DMS 273 treated with DMSO at 0.1 percent for 48 hours (cell line): ENCODE results near the gene NCDN.
"Not testable (repeated sequence)": the region's sequence is repeated elsewhere in the genome, so short reads cannot be mapped to it uniquely, and the experiment has no call there.

Source experiments
- DNase-seq: peaks from one replicate; lab custom pipeline; 2025; lab: John Stamatoyannopoulos, UW

NCDN gene

DNA sequence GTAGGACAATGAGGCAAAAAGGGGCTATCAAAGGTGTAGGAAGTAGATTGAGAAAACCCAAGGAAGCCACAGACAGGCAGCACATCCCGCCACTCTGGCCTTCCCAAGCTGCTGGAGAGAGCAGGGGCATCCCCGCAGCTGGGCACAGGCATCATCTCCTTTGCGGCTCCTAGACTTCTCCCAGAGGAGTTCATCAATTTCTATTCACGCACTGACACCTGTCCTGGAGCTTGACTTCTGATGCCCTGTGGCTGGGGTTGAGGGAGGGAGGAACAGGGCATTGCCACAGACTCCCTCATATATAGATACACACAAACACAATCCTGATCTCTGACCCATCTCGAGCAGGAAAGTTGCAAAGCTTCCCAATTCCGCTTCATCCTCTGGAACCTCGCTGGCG lies 13.7 kb downstream of the NCDN start:
- no peak for DNase-seq

GRCh38 chr1:35572296-35572695 lies 14.7 kb downstream of the NCDN start:
- no peak for DNase-seq

DNA sequence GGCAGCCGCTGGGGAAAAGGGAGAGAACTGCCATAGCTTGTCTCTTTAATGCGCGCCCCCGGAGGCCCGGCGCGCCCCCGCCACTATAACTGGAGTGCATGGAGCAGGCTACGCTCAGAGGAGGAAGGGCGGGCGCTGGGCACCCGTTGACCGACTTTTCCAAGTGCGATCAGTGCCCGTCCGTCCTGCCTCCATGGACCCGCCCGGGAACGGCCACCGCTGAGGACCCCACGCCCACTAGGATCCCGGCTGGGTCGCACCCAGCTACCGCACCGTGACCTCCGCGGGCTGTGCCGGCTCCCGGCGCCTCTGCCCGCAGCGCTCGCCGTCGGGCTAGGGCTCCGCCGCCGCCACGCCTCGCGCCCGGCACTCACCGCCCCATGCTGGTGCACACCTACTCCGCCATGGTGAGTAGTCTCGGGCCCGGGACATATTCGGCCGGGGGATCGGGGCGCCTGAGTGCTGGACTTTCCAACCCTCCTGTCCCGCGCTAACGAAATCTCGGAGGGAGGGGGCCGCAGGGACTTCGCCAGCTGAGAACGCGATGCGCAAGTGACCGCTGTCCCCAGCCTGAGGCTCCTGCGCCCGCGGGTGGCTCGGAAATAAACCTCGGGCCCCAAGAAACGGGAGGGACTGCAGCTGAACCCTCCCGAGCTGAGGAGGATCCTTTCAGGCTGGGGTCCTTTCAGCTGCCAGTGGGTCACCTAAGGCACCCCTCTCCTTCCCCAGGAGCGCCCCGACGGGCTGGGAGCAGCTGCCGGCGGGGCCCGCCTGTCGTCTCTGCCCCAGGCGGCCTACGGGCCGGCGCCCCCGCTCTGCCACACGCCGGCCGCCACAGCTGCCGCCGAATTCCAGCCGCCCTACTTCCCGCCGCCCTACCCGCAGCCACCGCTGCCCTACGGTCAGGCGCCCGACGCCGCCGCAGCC lies 15.9 kb downstream of the NCDN start, which contains the start of gene TFAP2E:
TFAP2E (plus strand) TSS at position 117 of the 927 bp plus-strand sequence; CDS start at position 381, 264 bp downstream.
- no peak for DNase-seq

DNA sequence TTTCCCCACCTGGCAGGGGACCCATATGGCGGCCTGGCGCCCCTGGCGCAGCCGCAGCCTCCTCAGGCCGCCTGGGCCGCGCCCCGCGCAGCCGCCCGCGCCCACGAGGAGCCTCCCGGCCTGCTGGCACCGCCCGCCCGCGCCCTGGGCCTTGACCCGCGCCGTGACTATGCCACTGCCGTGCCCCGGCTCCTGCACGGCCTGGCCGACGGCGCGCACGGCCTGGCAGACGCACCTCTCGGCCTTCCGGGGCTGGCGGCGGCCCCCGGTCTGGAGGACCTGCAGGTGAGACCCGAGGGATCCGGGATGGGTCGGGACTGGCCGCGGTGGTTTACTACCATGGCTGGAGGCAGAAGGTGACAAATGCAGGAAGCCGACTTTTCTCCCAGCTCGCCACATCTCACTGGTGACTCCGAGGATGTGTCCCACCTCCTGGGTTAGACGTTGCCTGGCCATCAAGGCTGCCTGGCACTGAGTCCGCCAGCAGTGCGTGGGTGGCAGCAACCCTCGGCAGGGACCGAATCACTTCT lies 16.6 kb downstream of the NCDN start:
- DNase-seq: no peak

- no peak for DNase-seq
These were observed 17.2 kb downstream of the NCDN start for GRCh38 chr1:35574655-35575415.

- DNase-seq: no peak
These were observed 17.9 kb downstream of the NCDN start for GRCh38 chr1:35575416-35575958.

DNA sequence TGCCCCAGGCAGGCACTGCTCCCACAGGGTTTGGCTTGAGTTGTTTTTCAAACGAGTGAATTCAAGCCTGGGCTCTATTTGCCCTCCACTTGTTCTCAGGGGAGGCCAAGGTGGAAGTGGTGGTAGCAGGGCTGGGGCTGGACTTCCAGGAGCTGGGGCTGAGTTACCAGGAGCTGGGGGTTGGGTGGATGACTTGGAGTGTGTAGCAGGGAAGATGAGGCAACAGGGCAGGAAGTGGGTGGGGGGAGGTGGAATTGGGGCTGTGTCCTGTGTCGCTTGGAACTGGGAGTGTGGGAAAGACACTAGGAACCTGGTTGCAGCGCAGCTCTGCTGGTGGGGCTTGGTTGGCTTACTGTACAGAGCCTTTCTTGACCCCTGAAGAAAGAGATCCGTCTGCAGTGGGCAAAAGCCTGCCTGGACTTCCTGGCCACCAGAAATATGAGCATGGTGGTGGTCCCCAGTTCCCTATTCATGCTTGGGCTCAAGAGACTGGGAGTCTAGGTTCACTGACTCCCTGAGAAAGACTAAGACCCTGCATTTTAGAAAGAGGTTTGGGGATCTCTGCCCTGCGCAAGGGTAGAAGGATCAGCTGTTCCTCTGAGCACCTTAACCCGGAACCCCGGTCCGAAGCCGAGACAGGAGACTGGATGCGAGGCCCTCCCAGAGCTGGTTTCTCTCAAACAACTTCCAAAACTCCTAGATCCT lies 18.6 kb downstream of the NCDN start:
- DNase-seq: no peak

DNA sequence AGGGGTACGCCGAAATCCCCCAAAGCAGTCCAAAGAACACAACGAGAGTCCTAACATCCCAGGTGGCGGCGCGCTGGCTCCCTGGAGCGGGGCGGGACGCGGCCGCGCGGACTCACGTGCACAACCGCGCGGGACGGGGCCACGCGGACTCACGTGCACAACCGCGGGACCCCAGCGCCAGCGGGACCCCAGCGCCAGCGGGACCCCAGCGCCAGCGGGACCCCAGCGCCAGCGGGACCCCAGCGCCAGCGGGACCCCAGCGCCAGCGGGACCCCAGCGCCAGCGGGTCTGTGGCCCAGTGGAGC lies 19.1 kb downstream of the NCDN start:
- not testable (repeated sequence) for DNase-seq

DNA sequence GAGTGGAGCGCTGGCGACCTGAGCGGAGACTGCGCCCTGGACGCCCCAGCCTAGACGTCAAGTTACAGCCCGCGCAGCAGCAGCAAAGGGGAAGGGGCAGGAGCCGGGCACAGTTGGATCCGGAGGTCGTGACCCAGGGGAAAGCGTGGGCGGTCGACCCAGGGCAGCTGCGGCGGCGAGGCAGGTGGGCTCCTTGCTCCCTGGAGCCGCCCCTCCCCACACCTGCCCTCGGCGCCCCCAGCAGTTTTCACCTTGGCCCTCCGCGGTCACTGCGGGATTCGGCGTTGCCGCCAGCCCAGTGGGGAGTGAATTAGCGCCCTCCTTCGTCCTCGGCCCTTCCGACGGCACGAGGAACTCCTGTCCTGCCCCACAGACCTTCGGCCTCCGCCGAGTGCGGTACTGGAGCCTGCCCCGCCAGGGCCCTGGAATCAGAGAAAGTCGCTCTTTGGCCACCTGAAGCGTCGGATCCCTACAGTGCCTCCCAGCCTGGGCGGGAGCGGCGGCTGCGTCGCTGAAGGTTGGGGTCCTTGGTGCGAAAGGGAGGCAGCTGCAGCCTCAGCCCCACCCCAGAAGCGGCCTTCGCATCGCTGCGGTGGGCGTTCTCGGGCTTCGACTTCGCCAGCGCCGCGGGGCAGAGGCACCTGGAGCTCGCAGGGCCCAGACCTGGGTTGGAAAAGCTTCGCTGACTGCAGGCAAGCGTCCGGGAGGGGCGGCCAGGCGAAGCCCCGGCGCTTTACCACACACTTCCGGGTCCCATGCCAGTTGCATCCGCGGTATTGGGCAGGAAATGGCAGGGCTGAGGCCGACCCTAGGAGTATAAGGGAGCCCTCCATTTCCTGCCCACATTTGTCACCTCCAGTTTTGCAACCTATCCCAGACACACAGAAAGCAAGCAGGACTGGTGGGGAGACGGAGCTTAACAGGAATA lies 19.7 kb downstream of the NCDN start:
- no peak for DNase-seq

- no peak for DNase-seq
These were observed 23.4 kb downstream of the NCDN start for GRCh38 chr1:35580949-35581388.

DNA sequence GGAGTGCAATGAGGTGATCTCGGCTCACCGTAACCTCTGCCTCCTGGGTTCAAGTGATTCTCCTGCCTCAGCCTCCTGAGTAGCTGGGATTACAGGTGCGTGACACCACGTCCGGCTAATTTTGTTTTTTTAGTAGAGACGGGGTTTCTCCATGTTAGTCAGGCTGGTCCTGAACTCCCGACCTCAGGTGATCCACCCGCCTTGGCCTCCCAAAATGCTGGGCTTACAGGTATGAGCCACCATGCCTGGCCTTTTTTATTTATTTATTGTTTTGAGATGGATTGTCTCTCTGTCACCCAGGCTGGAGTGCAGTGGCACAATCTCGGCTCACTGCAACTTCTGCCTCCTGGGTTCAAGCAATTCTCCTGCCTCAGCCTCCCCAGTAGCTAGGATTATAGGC lies 24.0 kb downstream of the NCDN start:
- not testable (repeated sequence) for DNase-seq

- DNase-seq: no peak
These were observed 27.7 kb downstream of the NCDN start for GRCh38 chr1:35585281-35585680.

DNA sequence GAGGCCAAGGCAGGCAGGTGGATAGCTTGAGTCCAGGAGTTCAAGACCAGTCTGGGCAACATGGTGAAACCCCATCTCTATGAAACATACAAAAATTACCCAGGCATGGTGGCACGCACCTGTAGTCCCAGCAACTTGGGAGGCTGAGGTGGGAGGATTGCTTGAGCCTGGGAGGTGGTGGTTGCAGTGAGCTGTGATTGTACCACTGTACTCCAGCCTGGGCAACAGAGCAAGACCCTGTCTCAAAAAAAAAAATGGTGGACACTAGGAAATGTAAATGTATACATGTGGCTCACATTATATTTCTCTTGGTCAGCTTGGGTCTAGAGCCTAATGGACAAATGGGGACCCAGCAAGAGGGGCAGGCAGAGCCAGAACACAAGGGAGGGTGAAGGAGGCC lies 28.2 kb downstream of the NCDN start:
- DNase-seq: not testable (repeated sequence)

- DNase-seq: no peak
These were observed 29.2 kb downstream of the NCDN start for GRCh38 chr1:35586808-35587207.

- no peak for DNase-seq
These were observed 30.1 kb downstream of the NCDN start for GRCh38 chr1:35587736-35588135.

- DNase-seq: no peak
These were observed 30.8 kb downstream of the NCDN start for GRCh38 chr1:35588197-35588910.

DNA sequence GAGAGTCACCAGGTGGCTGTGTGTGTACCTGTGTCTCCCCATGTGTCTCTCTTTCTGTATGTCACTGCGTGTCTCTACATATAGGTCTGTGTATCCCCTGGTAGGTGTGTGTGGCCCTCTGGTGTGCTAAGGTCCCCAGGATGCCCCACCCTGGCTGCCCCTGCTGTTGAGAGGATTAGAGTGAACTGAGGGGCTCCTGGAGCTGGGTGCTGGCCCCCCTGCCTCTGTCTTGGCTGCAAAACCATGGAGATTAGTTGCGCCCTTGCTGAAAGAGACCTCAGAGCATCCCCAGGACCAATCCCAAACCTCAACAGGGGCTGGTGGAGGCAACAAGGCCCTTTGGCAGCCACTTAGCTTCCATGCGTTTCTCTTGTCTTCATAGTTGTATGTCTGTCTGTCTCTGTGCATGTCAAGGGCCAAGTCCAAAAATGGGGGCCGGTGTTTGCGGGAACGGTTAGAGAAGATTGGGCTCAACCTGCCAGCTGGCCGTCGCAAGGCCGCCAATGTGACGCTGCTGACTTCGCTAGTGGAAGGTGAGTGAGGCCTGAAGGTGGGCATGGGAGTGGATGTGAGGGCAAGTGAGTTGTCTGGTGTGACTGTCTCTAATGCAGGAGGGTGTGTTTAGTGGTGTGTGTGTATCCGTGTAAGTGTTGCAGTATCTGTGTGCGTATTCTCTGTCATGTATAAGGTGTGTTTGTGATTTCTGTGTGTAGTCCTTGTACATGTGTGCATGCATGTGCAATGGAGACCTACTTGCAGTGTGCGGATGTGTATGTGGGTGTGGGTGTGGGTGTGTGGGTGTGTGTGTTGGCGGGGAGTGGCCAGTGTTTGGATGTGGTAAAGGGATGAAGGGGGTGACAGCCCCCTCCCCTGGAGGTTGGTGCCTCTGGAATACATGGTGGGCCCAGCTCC lies 32.2 kb downstream of the NCDN start:
- no peak for DNase-seq

DNA sequence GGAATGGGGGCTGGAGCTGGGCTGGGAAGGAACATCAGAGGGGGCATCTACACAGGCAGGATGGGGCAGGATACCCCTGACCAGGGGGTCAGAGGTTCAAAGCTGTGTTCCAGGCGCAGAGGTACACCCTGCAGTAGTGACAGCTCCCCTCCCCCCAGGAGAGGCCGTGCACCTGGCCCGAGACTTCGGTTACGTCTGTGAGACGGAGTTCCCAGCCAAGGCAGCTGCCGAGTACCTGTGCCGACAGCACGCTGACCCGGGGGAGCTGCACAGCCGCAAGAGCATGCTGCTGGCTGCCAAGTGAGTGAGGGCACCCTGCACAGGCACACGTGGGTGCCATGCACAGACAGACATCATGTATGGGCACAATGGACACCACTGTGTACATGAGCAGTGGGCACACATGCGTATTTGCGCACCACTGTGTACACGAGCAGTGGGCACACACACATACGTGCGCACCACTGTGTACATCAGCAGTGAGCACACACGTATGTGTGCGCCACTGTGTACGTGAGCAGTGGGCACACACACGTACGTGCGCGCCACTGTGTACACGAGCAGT lies 33.0 kb downstream of the NCDN start:
- DNase-seq: no peak

GRCh38 chr1:35591211-35591610 lies 33.6 kb downstream of the NCDN start:
- DNase-seq: no peak
